Measurements from ENCODE around the gene TTK. TPM values are rescaled to one million over a fixed set of nuclear protein-coding genes. Genes with fewer than 3 reads are reported as not detected.

The TTK gene
- polyA plus RNA-seq (2013, experiment 1 of 2) = 48.2 TPM
- polyA plus RNA-seq (2013, experiment 2 of 2) = 49.4 TPM

DNA sequence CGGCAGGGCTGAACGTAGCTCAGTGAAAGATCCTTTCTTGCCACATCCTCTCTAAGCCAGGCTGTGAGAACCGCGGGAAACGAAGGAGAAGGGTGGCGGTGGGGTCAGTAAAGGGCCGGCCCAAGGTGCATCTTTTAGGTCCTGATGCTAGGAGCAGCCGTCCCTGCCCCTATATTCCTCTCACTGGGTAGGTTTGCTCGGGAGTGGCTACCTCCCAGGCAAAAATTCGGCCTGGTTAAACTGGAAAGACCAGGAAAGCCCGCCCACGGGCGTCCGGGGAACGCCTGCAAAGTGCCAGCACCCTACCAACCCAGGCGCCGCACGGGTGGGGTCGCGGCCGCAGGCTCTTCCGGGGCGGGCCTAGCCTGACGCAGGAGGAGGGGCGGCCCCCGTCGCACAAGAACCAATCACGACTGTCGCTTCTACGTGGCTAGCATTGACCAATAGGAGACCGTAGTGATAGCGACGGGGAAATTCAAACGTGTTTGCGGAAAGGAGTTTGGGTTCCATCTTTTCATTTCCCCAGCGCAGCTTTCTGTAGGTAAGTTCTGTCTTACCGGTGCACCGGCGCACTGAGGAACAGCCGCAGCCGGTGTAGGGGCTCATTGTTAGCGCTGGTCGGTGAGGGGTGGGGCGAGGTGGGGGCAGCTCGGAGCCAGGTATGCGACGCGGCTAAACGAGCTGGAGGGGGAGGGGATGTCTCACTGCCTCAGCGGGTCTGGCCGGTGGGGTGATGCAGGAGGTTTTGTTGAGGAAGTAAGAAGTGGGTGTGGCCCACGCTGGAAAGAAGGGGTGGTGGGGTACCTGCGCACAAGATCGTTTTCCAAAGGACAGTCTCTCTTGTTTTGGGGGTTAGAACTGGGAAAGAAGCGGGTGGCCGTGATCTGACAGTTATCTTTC lies at the start of gene TTK:
Gene TTK, plus strand, starts transcription at position 477 of the 900 bp plus-strand sequence. CDS start 1,195 bp downstream, outside the sequence.
- H3K18ac ChIP-seq (ENCODE audit: low read length) = peak within 1 kb of the TSS; percentile 43
- peak; percentile 98 for DNase-seq
- H3K79me1 ChIP-seq (ENCODE audit: low read length) = no peaks in the 10 kb centered on the region
- no peak within 1 kb of the TSS for H2BK15ac ChIP-seq (replicated peaks; ENCODE audit: low read depth)
- H3K4me1 ChIP-seq (ENCODE audit: control insufficient read depth, low read depth, low read length) = peaks cover 3% of the 10 kb centered on the region
- H3K9ac ChIP-seq (ENCODE audit: low read length) = peak within 1 kb of the TSS; percentile 73
- H3K27ac ChIP-seq (ENCODE audit: low read depth, low read length) = peak within 1 kb of the TSS; percentile 85
- H3K27me3 ChIP-seq (ENCODE audit: insufficient read depth, low read length, poor library complexity) = no peaks in the 10 kb centered on the region
- H3K4me2 ChIP-seq (ENCODE audit: low read length) = peak within 1 kb of the TSS; percentile 56
- H4K8ac ChIP-seq (ENCODE audit: low read depth, low read length) = peak within 1 kb of the TSS; percentile 82
- H3K4ac ChIP-seq (ENCODE audit: low read depth, low read length) = no peak within 1 kb of the TSS
- peak within 1 kb of the TSS; percentile 63 for H3K4me3 ChIP-seq (ENCODE audit: low read length)
- H2BK120ac ChIP-seq (ENCODE audit: low read depth, low read length) = no peak within 1 kb of the TSS
- H3K23ac ChIP-seq (ENCODE audit: low read length) = no peak within 1 kb of the TSS
- WGBS (ENCODE audit: extremely low coverage, insufficient coverage, low lambda C conversion rate) = no CpG with 5 or more reads among the region's 56 CpGs
- peak within 1 kb of the TSS; percentile 36 for H2BK5ac ChIP-seq (ENCODE audit: low read length)
- no peaks in the 10 kb centered on the region for H3K36me3 ChIP-seq (ENCODE audit: control insufficient read depth, insufficient read depth, low read length)
- H3K79me2 ChIP-seq (ENCODE audit: control insufficient read depth, insufficient read depth, low read length) = peaks cover 9% of the 10 kb centered on the region
- H3K56ac ChIP-seq (ENCODE audit: low read length) = peak within 1 kb of the TSS; percentile 93
- no peak within 1 kb of the TSS for H2AK5ac ChIP-seq (ENCODE audit: low read length)
- peak within 1 kb of the TSS; percentile 40 for H4K5ac ChIP-seq (ENCODE audit: low read length)

- Histone ChIP-seq H3K4me3 (ENCODE audit: low read length) (no peak overlapping the region), H3K36me3 (ENCODE audit: control insufficient read depth, insufficient read depth, low read length) (no peaks in the 10 kb centered on the region)
Observed at GRCh38 chr6:79954849-79955248, 49.6 kb upstream of the TTK start.

DNA sequence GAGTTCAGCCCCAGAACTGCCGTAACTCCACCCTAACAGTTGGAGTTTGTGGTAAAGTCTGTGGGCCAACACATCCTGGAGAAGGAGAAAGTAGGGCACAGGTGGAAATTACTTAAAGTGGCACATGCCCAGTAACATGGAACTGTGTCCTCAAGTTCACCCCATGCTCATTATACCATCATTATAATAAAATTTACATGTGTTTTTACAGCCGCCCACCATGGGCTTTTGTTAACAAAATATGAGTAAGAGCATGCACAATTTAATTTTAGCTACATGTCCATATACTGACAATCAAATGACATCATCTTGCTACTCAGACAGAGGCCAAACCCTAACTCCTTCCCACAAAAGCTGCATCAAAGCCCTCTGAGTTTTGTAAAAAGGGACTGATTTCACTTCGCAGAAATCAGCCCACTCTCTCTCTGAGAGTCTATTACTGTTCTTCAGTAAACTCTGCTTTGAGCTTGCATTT lies 39.8 kb upstream of the TTK start:
- Histone ChIP-seq H3K27ac (ENCODE audit: low read depth, low read length) (no peak overlapping the region), H2BK15ac (replicated peaks; ENCODE audit: low read depth) (no peak overlapping the region), H4K8ac (ENCODE audit: low read depth, low read length) (no peak overlapping the region), H3K4me2 (ENCODE audit: low read length) (no peak overlapping the region), H3K4me3 (ENCODE audit: low read length) (no peak overlapping the region), H3K79me1 (ENCODE audit: low read length) (no peaks in the 10 kb centered on the region), H3K4ac (ENCODE audit: low read depth, low read length) (no peak overlapping the region), H3K27me3 (ENCODE audit: insufficient read depth, low read length, poor library complexity) (no peaks in the 10 kb centered on the region), H2BK5ac (ENCODE audit: low read length) (no peak overlapping the region), H3K18ac (ENCODE audit: low read length) (no peak overlapping the region), H3K56ac (ENCODE audit: low read length) (no peak overlapping the region), H3K23ac (ENCODE audit: low read length) (no peak overlapping the region), H3K9ac (ENCODE audit: low read length) (no peak overlapping the region), H3K4me1 (ENCODE audit: control insufficient read depth, low read depth, low read length) (no peaks in the 10 kb centered on the region), H3K36me3 (ENCODE audit: control insufficient read depth, insufficient read depth, low read length) (no peaks in the 10 kb centered on the region), H2AK5ac (ENCODE audit: low read length) (no peak overlapping the region), H4K5ac (ENCODE audit: low read length) (no peak overlapping the region), H3K79me2 (ENCODE audit: control insufficient read depth, insufficient read depth, low read length) (no peaks in the 10 kb centered on the region), H2BK120ac (ENCODE audit: low read depth, low read length) (no peak overlapping the region)
- no CpG with 5 or more reads among the region's 3 CpGs for WGBS (ENCODE audit: extremely low coverage, insufficient coverage, low lambda C conversion rate)
- DNase-seq = no peak

More at GRCh38 chr6:79954849-79955248, 49.6 kb upstream of the TTK start:
- no peak overlapping the region for H2AK5ac ChIP-seq (ENCODE audit: low read length)
- no peak for DNase-seq
- no peak overlapping the region for H3K18ac ChIP-seq (ENCODE audit: low read length)
- no peaks in the 10 kb centered on the region for H3K4me1 ChIP-seq (ENCODE audit: control insufficient read depth, low read depth, low read length)
- no peak overlapping the region for H4K5ac ChIP-seq (ENCODE audit: low read length)
- no peak overlapping the region for H3K4me2 ChIP-seq (ENCODE audit: low read length)
- no peak overlapping the region for H3K9ac ChIP-seq (ENCODE audit: low read length)
- no peak overlapping the region for H3K56ac ChIP-seq (ENCODE audit: low read length)
- no peak overlapping the region for H3K4ac ChIP-seq (ENCODE audit: low read depth, low read length)
- H2BK5ac ChIP-seq (ENCODE audit: low read length) = no peak overlapping the region
- H3K79me2 ChIP-seq (ENCODE audit: control insufficient read depth, insufficient read depth, low read length) = no peaks in the 10 kb centered on the region
- no peaks in the 10 kb centered on the region for H3K79me1 ChIP-seq (ENCODE audit: low read length)
- H3K23ac ChIP-seq (ENCODE audit: low read length) = no peak overlapping the region
- H2BK120ac ChIP-seq (ENCODE audit: low read depth, low read length) = no peak overlapping the region
- no peak overlapping the region for H4K8ac ChIP-seq (ENCODE audit: low read depth, low read length)
- H3K27ac ChIP-seq (ENCODE audit: low read depth, low read length) = no peak overlapping the region
- H2BK15ac ChIP-seq (replicated peaks; ENCODE audit: low read depth) = no peak overlapping the region
- H3K27me3 ChIP-seq (ENCODE audit: insufficient read depth, low read length, poor library complexity) = no peaks in the 10 kb centered on the region

DNA sequence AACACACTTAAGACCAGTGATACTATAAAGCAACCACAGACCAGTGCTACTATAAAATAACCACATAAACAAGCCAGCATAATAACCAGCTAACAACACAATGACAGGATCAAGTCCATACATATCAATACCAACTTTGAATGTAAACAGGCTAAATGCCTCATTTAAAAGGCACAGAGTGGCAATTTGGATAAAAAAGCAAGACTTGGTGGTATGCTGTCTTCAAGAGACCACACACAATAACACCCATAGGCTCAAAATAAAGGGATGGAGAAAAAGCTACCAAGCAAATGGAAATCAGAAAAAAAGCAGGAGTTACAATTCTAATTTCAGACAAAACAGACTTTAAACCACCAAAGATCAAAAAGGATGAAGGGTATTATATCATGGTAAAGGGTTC lies 37.3 kb upstream of the TTK start:
- no peak overlapping the region for H3K56ac ChIP-seq (ENCODE audit: low read length)
- no peak overlapping the region for H3K18ac ChIP-seq (ENCODE audit: low read length)
- no peak overlapping the region for H3K23ac ChIP-seq (ENCODE audit: low read length)
- no peak overlapping the region for H3K27ac ChIP-seq (ENCODE audit: low read depth, low read length)
- no peak overlapping the region for H3K4ac ChIP-seq (ENCODE audit: low read depth, low read length)
- no peaks in the 10 kb centered on the region for H3K4me1 ChIP-seq (ENCODE audit: control insufficient read depth, low read depth, low read length)
- H4K5ac ChIP-seq (ENCODE audit: low read length) = no peak overlapping the region
- no peak overlapping the region for H2BK120ac ChIP-seq (ENCODE audit: low read depth, low read length)
- no peaks in the 10 kb centered on the region for H3K79me1 ChIP-seq (ENCODE audit: low read length)
- H3K4me2 ChIP-seq (ENCODE audit: low read length) = no peak overlapping the region
- H3K79me2 ChIP-seq (ENCODE audit: control insufficient read depth, insufficient read depth, low read length) = no peaks in the 10 kb centered on the region
- no peaks in the 10 kb centered on the region for H3K27me3 ChIP-seq (ENCODE audit: insufficient read depth, low read length, poor library complexity)
- no peak overlapping the region for H2BK15ac ChIP-seq (replicated peaks; ENCODE audit: low read depth)
- no peak overlapping the region for H3K4me3 ChIP-seq (ENCODE audit: low read length)
- no peak overlapping the region for H2AK5ac ChIP-seq (ENCODE audit: low read length)
- H2BK5ac ChIP-seq (ENCODE audit: low read length) = no peak overlapping the region
- no peaks in the 10 kb centered on the region for H3K36me3 ChIP-seq (ENCODE audit: control insufficient read depth, insufficient read depth, low read length)
- H3K9ac ChIP-seq (ENCODE audit: low read length) = no peak overlapping the region
- no peak overlapping the region for H4K8ac ChIP-seq (ENCODE audit: low read depth, low read length)
- no peak for DNase-seq

DNA sequence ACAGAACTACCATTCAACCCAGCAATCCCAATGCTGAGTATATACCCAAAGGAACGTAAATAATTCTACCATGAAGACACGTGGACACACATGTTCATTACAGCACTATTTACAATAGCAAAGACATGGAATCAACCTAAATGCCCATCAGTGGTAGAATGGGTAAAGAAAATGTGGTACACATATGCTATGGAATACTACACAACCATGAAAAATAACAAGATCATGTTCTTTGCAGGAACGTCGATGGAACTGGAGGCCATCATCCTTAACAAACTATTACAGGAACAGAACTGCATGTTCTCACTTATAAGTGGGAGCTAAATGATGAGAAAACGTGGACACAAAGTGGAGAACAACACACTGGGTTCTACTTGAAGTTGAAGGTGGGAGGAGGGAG lies 34.7 kb upstream of the TTK start:
- H3K79me1 ChIP-seq (ENCODE audit: low read length) = no peaks in the 10 kb centered on the region
- no peak for DNase-seq
- H3K36me3 ChIP-seq (ENCODE audit: control insufficient read depth, insufficient read depth, low read length) = no peaks in the 10 kb centered on the region
- H4K8ac ChIP-seq (ENCODE audit: low read depth, low read length) = no peak overlapping the region
- no peak overlapping the region for H3K18ac ChIP-seq (ENCODE audit: low read length)
- no peaks in the 10 kb centered on the region for H3K27me3 ChIP-seq (ENCODE audit: insufficient read depth, low read length, poor library complexity)
- no CpG with 5 or more reads among the region's 5 CpGs for WGBS (ENCODE audit: extremely low coverage, insufficient coverage, low lambda C conversion rate)
- no peak overlapping the region for H3K4me2 ChIP-seq (ENCODE audit: low read length)
- H2AK5ac ChIP-seq (ENCODE audit: low read length) = no peak overlapping the region
- H2BK15ac ChIP-seq (replicated peaks; ENCODE audit: low read depth) = no peak overlapping the region
- no peak overlapping the region for H2BK5ac ChIP-seq (ENCODE audit: low read length)
- no peaks in the 10 kb centered on the region for H3K79me2 ChIP-seq (ENCODE audit: control insufficient read depth, insufficient read depth, low read length)
- no peak overlapping the region for H3K56ac ChIP-seq (ENCODE audit: low read length)
- no peak overlapping the region for H3K4me3 ChIP-seq (ENCODE audit: low read length)
- no peak overlapping the region for H3K4ac ChIP-seq (ENCODE audit: low read depth, low read length)
- H4K5ac ChIP-seq (ENCODE audit: low read length) = no peak overlapping the region
- H3K23ac ChIP-seq (ENCODE audit: low read length) = no peak overlapping the region
- no peak overlapping the region for H2BK120ac ChIP-seq (ENCODE audit: low read depth, low read length)
- no peaks in the 10 kb centered on the region for H3K4me1 ChIP-seq (ENCODE audit: control insufficient read depth, low read depth, low read length)
- no peak overlapping the region for H3K27ac ChIP-seq (ENCODE audit: low read depth, low read length)
- no peak overlapping the region for H3K9ac ChIP-seq (ENCODE audit: low read length)

DNA sequence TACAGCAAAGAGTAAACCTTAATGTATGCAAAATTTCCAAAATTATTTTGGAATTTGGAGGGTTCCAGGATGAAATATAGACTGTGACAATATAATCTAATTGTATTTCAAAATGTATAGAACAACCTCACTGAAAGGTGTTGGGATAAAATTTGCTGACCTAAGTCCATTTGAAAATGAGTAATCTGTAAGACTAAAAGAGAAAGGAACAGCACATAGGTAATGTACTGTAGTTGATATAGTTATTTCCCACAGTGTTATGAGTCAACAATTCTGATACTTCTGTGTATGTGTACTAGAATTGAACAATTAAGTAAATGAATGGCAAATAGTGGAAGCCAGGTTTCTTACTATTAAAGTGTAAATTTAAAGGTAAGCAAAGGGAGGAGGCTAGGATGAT lies 33.3 kb upstream of the TTK start:
- no peak overlapping the region for H3K4me2 ChIP-seq (ENCODE audit: low read length)
- no peak overlapping the region for H4K5ac ChIP-seq (ENCODE audit: low read length)
- H4K8ac ChIP-seq (ENCODE audit: low read depth, low read length) = no peak overlapping the region
- no peak for DNase-seq
- no peaks in the 10 kb centered on the region for H3K79me2 ChIP-seq (ENCODE audit: control insufficient read depth, insufficient read depth, low read length)
- H3K4me3 ChIP-seq (ENCODE audit: low read length) = no peak overlapping the region
- H2BK5ac ChIP-seq (ENCODE audit: low read length) = no peak overlapping the region
- H3K4ac ChIP-seq (ENCODE audit: low read depth, low read length) = no peak overlapping the region
- no peak overlapping the region for H3K23ac ChIP-seq (ENCODE audit: low read length)
- H3K56ac ChIP-seq (ENCODE audit: low read length) = no peak overlapping the region
- no peak overlapping the region for H2AK5ac ChIP-seq (ENCODE audit: low read length)
- H3K27me3 ChIP-seq (ENCODE audit: insufficient read depth, low read length, poor library complexity) = no peaks in the 10 kb centered on the region
- no peak overlapping the region for H3K18ac ChIP-seq (ENCODE audit: low read length)
- H2BK120ac ChIP-seq (ENCODE audit: low read depth, low read length) = no peak overlapping the region
- no peaks in the 10 kb centered on the region for H3K36me3 ChIP-seq (ENCODE audit: control insufficient read depth, insufficient read depth, low read length)
- H2BK15ac ChIP-seq (replicated peaks; ENCODE audit: low read depth) = no peak overlapping the region
- H3K9ac ChIP-seq (ENCODE audit: low read length) = no peak overlapping the region
- no peaks in the 10 kb centered on the region for H3K4me1 ChIP-seq (ENCODE audit: control insufficient read depth, low read depth, low read length)
- H3K27ac ChIP-seq (ENCODE audit: low read depth, low read length) = no peak overlapping the region
- H3K79me1 ChIP-seq (ENCODE audit: low read length) = no peaks in the 10 kb centered on the region
